Peyer's patch (tissue), 4 donors: ENCODE results near the gene OBSCN. TPM values are rescaled to one million over a fixed set of nuclear protein-coding genes. Genes with fewer than 3 reads are reported as not detected.

Experiments
- DNase-seq, 3 donors: peaks; one replicate each; pipeline ENCODE4 v3.0.0-alpha.2; 2017 to 2019
- H3K27ac ChIP-seq, 4 donors: fragments of 200-600 bp; sonication (generic); one replicate each; pipeline ENCODE4 v1.5.1; 2016 to 2019
- H3K27me3 ChIP-seq, 2 donors: fragments of 200-600 bp; sonication (generic); one replicate each; pipeline ENCODE4 v1.5.1; 2019
- H3K36me3 ChIP-seq, 3 donors: fragments of 200-600 bp; sonication (generic); one replicate each; pipeline ENCODE4 v1.5.1; 2016 to 2019
- H3K4me1 ChIP-seq, 4 donors: fragments of 200-600 bp; sonication (generic); one replicate each; pipeline ENCODE4 v1.5.1; 2016 to 2019
- H3K4me3 ChIP-seq, 4 donors: fragments of 200-600 bp; sonication (generic); 1 replicate in 3 of 4; 2 replicates in 1 of 4; pipeline ENCODE4 v1.5.1; 2016 to 2019; ENCODE audit warnings: mild to moderate bottlenecking in 1 of 4
- H3K9me3 ChIP-seq, 4 donors: fragments of 200-600 bp; sonication (generic); one replicate each; pipeline ENCODE4 v1.5.1; 2016 to 2019; ENCODE audit warnings: mild to moderate bottlenecking in 1 of 4
- CTCF ChIP-seq, 6 experiments: fragments of 450-650 bp in 4 of 6; fragments of 200-600 bp in 2 of 6; sonication (generic) in 1 of 6; IDR thresholded peaks; one replicate each; pipeline ENCODE4 v1.5.1; 2017 to 2019; ENCODE audit warnings: antibody characterized with exemption in 6 of 6, mild to moderate bottlenecking in 3 of 6, moderate library complexity in 1 of 6
- POLR2A ChIP-seq, 2 donors: fragments of 450-650 bp; IDR thresholded peaks; one replicate each; pipeline ENCODE4 v1.5.1; 2017; ENCODE audit warnings: antibody characterized with exemption in 2 of 2, mild to moderate bottlenecking in 2 of 2, moderate library complexity in 2 of 2
- total RNA-seq, 4 donors: library from RNA; depleted of rRNA; stranded (reverse); fragments of >200 nt; gene quantifications; one replicate each; pipeline ENCODE4 v1.1.0, GENCODE V29; 2016

The OBSCN gene
- total RNA-seq, 4 donors from 2014 or later = 5.8 to 136 (median 34.4) TPM

- H3K4me3 ChIP-seq = no peak overlapping the region
- H3K4me1 ChIP-seq = peaks cover 0 to 22% (median 7%) of the 10 kb centered on the region in 4 donors
- DNase-seq = peak in 1 of 3 donors; percentile 39
- no peaks in the 10 kb centered on the region for H3K36me3 ChIP-seq
- no peaks in the 10 kb centered on the region for H3K9me3 ChIP-seq
- H3K27ac ChIP-seq = no peak overlapping the region
- TF ChIP-seq CTCF (IDR thresholded peaks at IDR 0.05) = no peak
- TF ChIP-seq POLR2A (IDR thresholded peaks at IDR 0.05) = no peak
- H3K27me3 ChIP-seq = no peaks in the 10 kb centered on the region
Measured at GRCh38 chr1:228376651-228377631, 169.1 kb downstream of the OBSCN start.

DNA sequence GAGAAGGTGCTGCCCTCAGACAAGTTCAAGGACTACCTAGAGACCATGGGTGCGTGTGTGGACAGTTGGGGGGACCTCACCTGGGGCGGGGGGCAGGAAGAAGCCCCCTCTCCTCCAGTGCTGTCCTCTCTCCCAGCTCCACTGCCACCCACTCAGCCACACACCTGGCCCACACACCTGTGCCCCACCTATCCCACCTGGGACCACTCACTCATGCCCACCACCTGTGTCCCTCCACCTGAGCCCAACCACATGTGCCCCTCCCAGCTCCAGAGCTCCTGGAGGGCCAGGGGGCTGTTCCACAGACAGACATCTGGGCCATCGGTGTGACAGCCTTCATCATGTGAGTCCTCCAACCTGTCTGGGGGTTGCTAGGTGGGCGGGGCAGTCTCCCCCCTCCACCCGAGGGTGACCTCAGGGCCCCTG lies 169.8 kb downstream of the OBSCN start:
- Histone ChIP-seq H3K4me1 (peaks cover 0 to 16% (median 7%) of the 10 kb centered on the region in 4 donors), H3K9me3 (no peaks in the 10 kb centered on the region), H3K36me3 (no peaks in the 10 kb centered on the region), H3K27ac (no peak overlapping the region), H3K4me3 (peak overlapping the region in 2 of 4 donors; percentile 57 to 59), H3K27me3 (no peaks in the 10 kb centered on the region)
- DNase-seq = no peak
- TF ChIP-seq POLR2A (IDR thresholded peaks at IDR 0.05) (no peak), CTCF (IDR thresholded peaks at IDR 0.05) (no peak)

DNA sequence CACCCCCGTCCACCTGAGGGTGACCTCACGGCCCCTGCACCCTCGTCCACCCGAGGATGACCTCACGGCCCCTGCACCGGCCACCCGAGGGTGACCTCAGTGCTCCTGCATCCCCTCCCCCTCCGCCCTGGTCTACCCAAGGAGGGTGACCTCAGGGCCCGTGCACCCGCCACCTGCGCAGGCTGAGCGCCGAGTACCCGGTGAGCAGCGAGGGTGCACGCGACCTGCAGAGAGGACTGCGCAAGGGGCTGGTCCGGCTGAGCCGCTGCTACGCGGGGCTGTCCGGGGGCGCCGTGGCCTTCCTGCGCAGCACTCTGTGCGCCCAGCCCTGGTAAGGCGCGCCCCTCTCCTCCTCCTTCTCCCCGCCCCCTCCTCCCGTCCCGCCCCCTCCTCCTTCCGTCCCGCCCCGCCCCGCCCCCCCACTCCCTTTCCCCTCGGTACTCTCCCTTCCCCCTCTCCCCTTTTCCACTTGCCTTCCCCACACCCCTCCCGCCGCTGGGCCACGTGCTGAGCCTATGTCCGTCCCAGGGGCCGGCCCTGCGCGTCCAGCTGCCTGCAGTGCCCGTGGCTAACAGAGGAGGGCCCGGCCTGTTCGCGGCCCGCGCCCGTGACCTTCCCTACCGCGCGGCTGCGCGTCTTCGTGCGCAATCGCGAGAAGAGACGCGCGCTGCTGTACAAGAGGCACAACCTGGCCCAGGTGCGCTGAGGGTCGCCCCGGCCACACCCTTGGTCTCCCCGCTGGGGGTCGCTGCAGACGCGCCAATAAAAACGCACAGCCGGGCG lies 170.4 kb downstream of the OBSCN start:
- peak; percentile 20 to 64 (median 60) for DNase-seq
- Histone ChIP-seq H3K27me3 (no peaks in the 10 kb centered on the region), H3K9me3 (no peaks in the 10 kb centered on the region), H3K36me3 (no peaks in the 10 kb centered on the region), H3K27ac (peak overlapping the region in 2 of 4 donors; percentile 25 to 31), H3K4me1 (peaks cover 0 to 16% (median 7%) of the 10 kb centered on the region in 4 donors), H3K4me3 (peak overlapping the region; percentile 27 to 59 (median 54))
- TF ChIP-seq CTCF (IDR thresholded peaks at IDR 0.05) (peak in 4 of 6 experiments; percentile 21 to 52 (median 40)), POLR2A (IDR thresholded peaks at IDR 0.05) (no peak)

- peak overlapping the region; percentile 27 to 59 (median 54) for H3K4me3 ChIP-seq
- no peaks in the 10 kb centered on the region for H3K9me3 ChIP-seq
- peak in 1 of 3 donors; percentile 52 for DNase-seq
- H3K36me3 ChIP-seq = no peaks in the 10 kb centered on the region
- no peaks in the 10 kb centered on the region for H3K27me3 ChIP-seq
- H3K4me1 ChIP-seq = peaks cover 0 to 16% (median 7%) of the 10 kb centered on the region in 4 donors
- TF ChIP-seq POLR2A (IDR thresholded peaks at IDR 0.05) = no peak
- TF ChIP-seq CTCF (IDR thresholded peaks at IDR 0.05) = peak in 1 of 6 experiments; percentile 1
- peak overlapping the region in 2 of 4 donors; percentile 25 to 31 for H3K27ac ChIP-seq
Measured at GRCh38 chr1:228378873-228379460, 171.1 kb downstream of the OBSCN start.

- TF ChIP-seq CTCF (IDR thresholded peaks at IDR 0.05) (no peak), POLR2A (IDR thresholded peaks at IDR 0.05) (no peak)
- H3K27me3 ChIP-seq = no peaks in the 10 kb centered on the region
- no peak overlapping the region for H3K4me3 ChIP-seq
- DNase-seq = peak in 1 of 3 donors; percentile 16
- H3K9me3 ChIP-seq = no peaks in the 10 kb centered on the region
- no peaks in the 10 kb centered on the region for H3K36me3 ChIP-seq
- H3K4me1 ChIP-seq = peaks cover 0 to 16% (median 7%) of the 10 kb centered on the region in 4 donors
- H3K27ac ChIP-seq = no peak overlapping the region
Measured at GRCh38 chr1:228379666-228380065, 171.8 kb downstream of the OBSCN start.
